Liver (tissue), 9 donors: ENCODE data around the gene DOCK10. TPM values are rescaled to one million over a fixed set of nuclear protein-coding genes. Genes with fewer than 3 reads are reported as not detected.

Experiments
- DNase-seq: peaks from one replicate; pipeline ENCODE4 v3.0.0-alpha.2; 2017; ENCODE audit warnings: low spot score
- H3K27ac ChIP-seq, 2 donors: one replicate each; pipeline ENCODE4 v1.7.0; 2013; ENCODE audit warnings: inconsistent platforms in 2 of 2, low read length in 2 of 2, control low read depth in 1 of 2, low read depth in 1 of 2, mild to moderate bottlenecking in 1 of 2
- H3K27me3 ChIP-seq, 4 donors: one replicate each; pipeline versions ENCODE4 v1.6.1 to v1.7.0; 2013; ENCODE audit warnings: low read length in 3 of 4, inconsistent platforms in 1 of 4, mild to moderate bottlenecking in 1 of 4, moderate library complexity in 1 of 4; ENCODE audit not compliant: control insufficient read depth in 4 of 4, insufficient read depth in 4 of 4
- H3K36me3 ChIP-seq, 4 donors: one replicate each; pipeline versions ENCODE4 v1.6.1 to v1.7.0; 2013; ENCODE audit warnings: low read length in 3 of 4, mild to moderate bottlenecking in 3 of 4, low read depth in 1 of 4, moderate library complexity in 1 of 4; ENCODE audit not compliant: control insufficient read depth in 4 of 4, insufficient read depth in 3 of 4
- H3K4me1 ChIP-seq, 4 donors: one replicate each; pipeline versions ENCODE4 v1.6.1 to v1.7.0; 2013; ENCODE audit warnings: low read length in 3 of 4, mild to moderate bottlenecking in 3 of 4, moderate library complexity in 1 of 4; ENCODE audit not compliant: control insufficient read depth in 4 of 4, insufficient read depth in 4 of 4
- H3K4me3 ChIP-seq, 3 donors: one replicate each; pipeline versions ENCODE4 v1.6.1 to v1.7.0; 2013; ENCODE audit warnings: low read length in 3 of 3, control low read depth in 1 of 3, low read depth in 1 of 3, mild to moderate bottlenecking in 1 of 3
- H3K9ac ChIP-seq, 2 donors: one replicate each; pipeline ENCODE4 v1.7.0; 2013; ENCODE audit warnings: low read length in 2 of 2, mild to moderate bottlenecking in 2 of 2, moderate library complexity in 2 of 2, control low read depth in 1 of 2, low read depth in 1 of 2
- H3K9me3 ChIP-seq, 4 donors: one replicate each; pipeline versions ENCODE4 v1.6.1 to v1.7.0; 2013; ENCODE audit warnings: low read length in 3 of 4; ENCODE audit not compliant: control insufficient read depth in 4 of 4
- FOXA1 ChIP-seq: IDR thresholded peaks from 2 replicates; pipeline ENCODE4 v1.6.1; 2016; ENCODE audit warnings: antibody characterized with exemption
- FOXA2 ChIP-seq: IDR thresholded peaks from 2 replicates; pipeline ENCODE4 v1.6.1; 2016; ENCODE audit warnings: antibody characterized with exemption
- GABPA ChIP-seq, 2 donors: IDR thresholded peaks in 1 of 2; conservative IDR thresholded peaks in 1 of 2; 2 replicates each; pipeline ENCODE4 v1.6.1; 2016; ENCODE audit warnings: antibody characterized with exemption in 2 of 2, mild to moderate bottlenecking in 1 of 2, moderate library complexity in 1 of 2
- HNF4A ChIP-seq, 2 donors: conservative IDR thresholded peaks; 2 replicates each; pipeline ENCODE4 v1.6.1; 2016; ENCODE audit warnings: antibody characterized with exemption in 2 of 2, mild to moderate bottlenecking in 2 of 2
- HNF4G ChIP-seq: IDR thresholded peaks from 2 replicates; pipeline ENCODE4 v1.6.1; 2016; ENCODE audit warnings: antibody characterized with exemption
- JUND ChIP-seq, 2 donors: IDR thresholded peaks; 2 replicates each; pipeline ENCODE4 v1.6.1; 2016; ENCODE audit warnings: antibody characterized with exemption in 2 of 2
- NR2F2 ChIP-seq: IDR thresholded peaks from 2 replicates; pipeline ENCODE4 v1.6.1; 2016; ENCODE audit warnings: antibody characterized with exemption
- RAD21 ChIP-seq, 2 donors: IDR thresholded peaks; 2 replicates each; pipeline ENCODE4 v1.6.1; 2016; ENCODE audit warnings: antibody characterized with exemption in 2 of 2, mild to moderate bottlenecking in 2 of 2
- RXRA ChIP-seq, 2 donors: IDR thresholded peaks; 2 replicates each; pipeline ENCODE4 v1.6.1; 2017 to 2018; ENCODE audit warnings: antibody characterized with exemption in 2 of 2, mild to moderate bottlenecking in 1 of 2
- SP1 ChIP-seq: IDR thresholded peaks from 2 replicates; pipeline ENCODE4 v1.6.1; 2018; ENCODE audit warnings: antibody characterized with exemption, mild to moderate bottlenecking
- TAF1 ChIP-seq: conservative IDR thresholded peaks from 2 replicates; pipeline ENCODE4 v1.6.1; 2016; ENCODE audit warnings: antibody characterized with exemption, mild to moderate bottlenecking
- YY1 ChIP-seq: IDR thresholded peaks from 2 replicates; pipeline ENCODE4 v1.6.1; 2016; ENCODE audit warnings: antibody characterized with exemption, mild to moderate bottlenecking
- WGBS: extraction: QIAGEN DNeasy Blood & Tissue Kit; methylation state at CpG from one replicate; pipeline ENCODE4 v1.1.7; 2013; 5-methylcytosine and 5-hydroxymethylcytosine counted together
- polyA plus RNA-seq, 2 donors: library from polyadenylated mRNA; stranded (reverse) in 1 of 2; unstranded in 1 of 2; fragments of 200-250 nt in 1 of 2; fragments of >200 nt in 1 of 2; fragmentation: Nextera tagmentation in 1 of 2; extraction: Ambion mirVana in 1 of 2; gene quantifications; one replicate each; pipeline versions ENCODE4 v1.2.1 to v1.2.3, GENCODE V29; 2013 to 2015
- total RNA-seq, 2 donors: library from RNA; depleted of rRNA; stranded (reverse); fragments of >200 nt; gene quantifications; one replicate each; pipeline ENCODE4 v1.2.3, GENCODE V29; 2014
- TF ChIP-seq, protein P1 (sequence below): IDR thresholded peaks from 2 replicates; pipeline ENCODE4 v1.6.1; 2016; ENCODE audit warnings: antibody characterized with exemption
- TF ChIP-seq, protein P2 (sequence below): IDR thresholded peaks from 2 replicates; pipeline ENCODE4 v1.6.1; 2016; ENCODE audit warnings: antibody characterized with exemption
- TF ChIP-seq, protein P3 (sequence below): IDR thresholded peaks from 2 replicates; pipeline ENCODE4 v1.6.1; 2016; ENCODE audit warnings: antibody characterized with exemption
- donor health status: healthy.
- donor health status: healthy.
- donor health status: healthy.
- donor health status: healthy.
- donor health status: healthy.

The DOCK10 gene
- total and polyA plus RNA-seq, 4 donors: 1.2 to 15.3 (median 6.8) TPM

DNA sequence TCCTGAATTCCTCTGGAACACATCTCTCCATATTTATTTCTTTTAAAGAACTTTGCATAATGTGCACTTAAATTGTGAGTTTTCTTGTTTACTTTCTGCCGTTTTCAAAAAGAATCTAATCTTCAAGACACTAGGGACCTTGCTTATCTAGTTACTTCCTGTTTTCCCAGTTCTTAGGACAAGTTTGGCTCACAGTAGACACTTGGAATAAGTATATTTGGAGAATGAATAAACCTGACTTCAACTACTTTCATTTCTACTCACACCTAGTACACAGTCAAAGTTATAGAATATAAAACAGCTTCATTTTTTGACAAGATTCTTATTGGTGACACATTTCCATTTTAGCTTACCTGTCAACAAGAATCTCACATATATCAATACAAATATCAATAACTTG lies 170.5 kb downstream of the DOCK10 start:
- TF ChIP-seq RAD21 (IDR thresholded peaks at IDR 0.05): no peak
- no peak for TF ChIP-seq RXRA (IDR thresholded peaks at IDR 0.05)
- no peak for TF ChIP-seq HNF4G
- no peak for TF ChIP-seq HNF4A (conservative IDR thresholded peaks at IDR 0.05)
- Histone ChIP-seq H3K27me3 (no peaks in the 10 kb centered on the region), H3K36me3 (peaks cover 0 to 3% (median 0%) of the 10 kb centered on the region in 4 donors), H3K4me1 (no peaks in the 10 kb centered on the region), H3K9ac (no peak overlapping the region), H3K9me3 (no peaks in the 10 kb centered on the region), H3K4me3 (no peak overlapping the region), H3K27ac (no peak overlapping the region)
- DNase-seq: no peak
- 49% methylated on average over 1 of the region's 1 CpG for WGBS

DNA sequence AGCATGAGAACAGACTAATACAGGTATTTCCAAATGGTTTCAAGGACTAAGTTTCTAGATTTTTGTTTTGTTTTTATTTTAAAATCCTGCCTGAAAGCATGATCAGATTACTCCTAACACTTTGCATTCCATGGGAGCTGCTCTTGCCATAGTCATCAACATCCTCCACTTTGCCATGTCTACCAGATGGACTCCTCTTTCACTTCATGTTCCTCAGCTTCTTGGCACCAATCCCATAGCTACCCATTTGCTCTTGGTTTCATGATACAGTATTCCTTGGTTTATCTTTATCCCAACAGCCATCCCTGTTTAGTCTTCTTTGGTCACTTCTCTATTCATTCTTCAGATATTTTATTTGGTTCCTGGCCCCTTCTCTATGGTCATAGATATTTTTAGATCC lies 171.9 kb downstream of the DOCK10 start:
- Histone ChIP-seq H3K27me3 (no peaks in the 10 kb centered on the region), H3K27ac (no peak overlapping the region), H3K36me3 (peaks cover 0 to 3% (median 0%) of the 10 kb centered on the region in 4 donors), H3K9ac (no peak overlapping the region), H3K4me3 (no peak overlapping the region), H3K4me1 (no peaks in the 10 kb centered on the region), H3K9me3 (no peaks in the 10 kb centered on the region)
- DNase-seq: no peak
- TF ChIP-seq, protein P1, sequence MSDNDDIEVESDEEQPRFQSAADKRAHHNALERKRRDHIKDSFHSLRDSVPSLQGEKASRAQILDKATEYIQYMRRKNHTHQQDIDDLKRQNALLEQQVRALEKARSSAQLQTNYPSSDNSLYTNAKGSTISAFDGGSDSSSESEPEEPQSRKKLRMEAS: no peak
- TF ChIP-seq TAF1 (no peak), RAD21 (IDR thresholded peaks at IDR 0.05) (no peak), NR2F2 (no peak), FOXA2 (no peak), SP1 (no peak), FOXA1 (no peak), YY1 (no peak), GABPA (IDR thresholded peaks at IDR 0.05 in 1 of 2, conservative IDR thresholded peaks at IDR 0.05 in 1 of 2) (no peak), JUND (IDR thresholded peaks at IDR 0.05) (no peak), HNF4A (conservative IDR thresholded peaks at IDR 0.05) (no peak)
- TF ChIP-seq, protein P2, sequence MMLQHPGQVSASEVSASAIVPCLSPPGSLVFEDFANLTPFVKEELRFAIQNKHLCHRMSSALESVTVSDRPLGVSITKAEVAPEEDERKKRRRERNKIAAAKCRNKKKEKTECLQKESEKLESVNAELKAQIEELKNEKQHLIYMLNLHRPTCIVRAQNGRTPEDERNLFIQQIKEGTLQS: no peak
- TF ChIP-seq, protein P3, sequence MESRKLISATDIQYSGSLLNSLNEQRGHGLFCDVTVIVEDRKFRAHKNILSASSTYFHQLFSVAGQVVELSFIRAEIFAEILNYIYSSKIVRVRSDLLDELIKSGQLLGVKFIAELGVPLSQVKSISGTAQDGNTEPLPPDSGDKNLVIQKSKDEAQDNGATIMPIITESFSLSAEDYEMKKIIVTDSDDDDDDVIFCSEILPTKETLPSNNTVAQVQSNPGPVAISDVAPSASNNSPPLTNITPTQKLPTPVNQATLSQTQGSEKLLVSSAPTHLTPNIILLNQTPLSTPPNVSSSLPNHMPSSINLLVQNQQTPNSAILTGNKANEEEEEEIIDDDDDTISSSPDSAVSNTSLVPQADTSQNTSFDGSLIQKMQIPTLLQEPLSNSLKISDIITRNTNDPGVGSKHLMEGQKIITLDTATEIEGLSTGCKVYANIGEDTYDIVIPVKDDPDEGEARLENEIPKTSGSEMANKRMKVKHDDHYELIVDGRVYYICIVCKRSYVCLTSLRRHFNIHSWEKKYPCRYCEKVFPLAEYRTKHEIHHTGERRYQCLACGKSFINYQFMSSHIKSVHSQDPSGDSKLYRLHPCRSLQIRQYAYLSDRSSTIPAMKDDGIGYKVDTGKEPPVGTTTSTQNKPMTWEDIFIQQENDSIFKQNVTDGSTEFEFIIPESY: no peak

DNA sequence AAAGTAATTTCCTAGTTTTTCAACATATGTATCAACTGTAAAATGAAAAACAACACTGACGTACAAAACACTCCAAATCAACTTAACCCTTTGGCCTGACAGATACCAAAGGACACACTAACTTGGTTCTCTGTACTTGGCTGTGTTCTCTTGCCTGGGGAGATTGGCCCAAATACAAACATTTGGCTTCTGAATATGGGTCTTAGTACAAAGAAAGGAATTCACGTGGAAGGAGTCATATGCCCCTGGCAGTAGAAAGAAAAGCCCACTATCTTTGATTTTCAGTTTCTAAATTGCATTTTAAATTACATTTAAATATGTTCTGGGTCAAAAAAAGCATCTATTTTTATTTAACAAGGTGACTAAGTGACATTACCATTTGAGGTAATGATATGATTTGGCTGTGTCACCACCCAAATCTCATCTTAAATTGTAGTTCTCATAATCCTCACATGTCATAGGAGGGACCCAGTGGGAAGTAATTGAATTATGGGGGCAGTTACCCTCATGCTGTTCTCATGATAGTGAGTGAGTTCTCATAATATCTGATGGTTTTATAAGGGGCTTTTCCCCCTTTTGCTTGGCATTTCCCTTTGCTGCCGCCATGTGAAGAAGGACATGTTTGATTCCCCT lies 172.6 kb downstream of the DOCK10 start:
- no peaks in the 10 kb centered on the region for H3K27me3 ChIP-seq
- no peak for TF ChIP-seq FOXA1
- TF ChIP-seq FOXA2: no peak
- H3K9me3 ChIP-seq: no peaks in the 10 kb centered on the region
- peaks cover 0 to 5% (median 0%) of the 10 kb centered on the region in 4 donors for H3K36me3 ChIP-seq
- H3K9ac ChIP-seq: no peak overlapping the region
- 79% methylated on average over 3 of the region's 3 CpGs for WGBS
- no peaks in the 10 kb centered on the region for H3K4me1 ChIP-seq
- DNase-seq: no peak
- H3K4me3 ChIP-seq: no peak overlapping the region
- no peak overlapping the region for H3K27ac ChIP-seq
